ENCODE data around the gene ZFP36. TPM values are rescaled to one million over a fixed set of nuclear protein-coding genes. Genes with fewer than 3 reads are reported as not detected.

The ZFP36 gene
- total RNA-seq, 1 donor from 2014 or later: 74.5 TPM

GRCh38 chr19:39403331-39404312, 3.0 kb upstream of the ZFP36 start:
- intact Hi-C loops (cut with micrococcal nuclease): no loop called here

GRCh38 chr19:39405261-39405957, 1.2 kb upstream of the ZFP36 start:
- intact Hi-C loops (cut with micrococcal nuclease): no loop called here

- intact Hi-C loops (cut with micrococcal nuclease): no loop called here
These were observed 540 bp upstream of the ZFP36 start for GRCh38 chr19:39405958-39406655.

- intact Hi-C loops (cut with micrococcal nuclease): loop anchor here (1.0 kb wide), 1 partner anchor 66 kb away; no protein-coding TSS in a partner anchor
These were observed 688 bp downstream of the ZFP36 start for GRCh38 chr19:39407410-39407659.

DNA sequence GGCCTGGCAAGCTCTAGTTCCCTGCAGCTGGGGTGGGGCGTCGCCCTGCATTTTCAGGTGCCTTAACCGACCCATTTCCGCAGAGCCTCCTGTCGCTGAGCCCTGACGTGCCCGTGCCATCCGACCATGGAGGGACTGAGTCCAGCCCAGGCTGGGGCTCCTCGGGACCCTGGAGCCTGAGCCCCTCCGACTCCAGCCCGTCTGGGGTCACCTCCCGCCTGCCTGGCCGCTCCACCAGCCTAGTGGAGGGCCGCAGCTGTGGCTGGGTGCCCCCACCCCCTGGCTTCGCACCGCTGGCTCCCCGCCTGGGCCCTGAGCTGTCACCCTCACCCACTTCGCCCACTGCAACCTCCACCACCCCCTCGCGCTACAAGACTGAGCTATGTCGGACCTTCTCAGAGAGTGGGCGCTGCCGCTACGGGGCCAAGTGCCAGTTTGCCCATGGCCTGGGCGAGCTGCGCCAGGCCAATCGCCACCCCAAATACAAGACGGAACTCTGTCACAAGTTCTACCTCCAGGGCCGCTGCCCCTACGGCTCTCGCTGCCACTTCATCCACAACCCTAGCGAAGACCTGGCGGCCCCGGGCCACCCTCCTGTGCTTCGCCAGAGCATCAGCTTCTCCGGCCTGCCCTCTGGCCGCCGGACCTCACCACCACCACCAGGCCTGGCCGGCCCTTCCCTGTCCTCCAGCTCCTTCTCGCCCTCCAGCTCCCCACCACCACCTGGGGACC, 1.2 kb downstream of the ZFP36 start:
- intact Hi-C loops (cut with micrococcal nuclease): loop anchor here (1.0 kb wide), 1 partner anchor 67 kb away; no protein-coding TSS in a partner anchor

DNA sequence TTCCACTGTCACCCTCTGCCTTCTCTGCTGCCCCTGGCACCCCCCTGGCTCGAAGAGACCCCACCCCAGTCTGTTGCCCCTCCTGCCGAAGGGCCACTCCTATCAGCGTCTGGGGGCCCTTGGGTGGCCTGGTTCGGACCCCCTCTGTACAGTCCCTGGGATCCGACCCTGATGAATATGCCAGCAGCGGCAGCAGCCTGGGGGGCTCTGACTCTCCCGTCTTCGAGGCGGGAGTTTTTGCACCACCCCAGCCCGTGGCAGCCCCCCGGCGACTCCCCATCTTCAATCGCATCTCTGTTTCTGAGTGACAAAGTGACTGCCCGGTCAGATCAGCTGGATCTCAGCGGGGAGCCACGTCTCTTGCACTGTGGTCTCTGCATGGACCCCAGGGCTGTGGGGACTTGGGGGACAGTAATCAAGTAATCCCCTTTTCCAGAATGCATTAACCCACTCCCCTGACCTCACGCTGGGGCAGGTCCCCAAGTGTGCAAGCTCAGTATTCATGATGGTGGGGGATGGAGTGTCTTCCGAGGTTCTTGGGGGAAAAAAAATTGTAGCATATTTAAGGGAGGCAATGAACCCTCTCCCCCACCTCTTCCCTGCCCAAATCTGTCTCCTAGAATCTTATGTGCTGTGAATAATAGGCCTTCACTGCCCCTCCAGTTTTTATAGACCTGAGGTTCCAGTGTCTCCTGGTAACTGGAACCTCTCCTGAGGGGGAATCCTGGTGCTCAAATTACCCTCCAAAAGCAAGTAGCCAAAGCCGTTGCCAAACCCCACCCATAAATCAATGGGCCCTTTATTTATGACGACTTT, 2.0 kb downstream of the ZFP36 start:
- intact Hi-C loops (cut with micrococcal nuclease): no loop called here

GRCh38 chr19:39409208-39410016, 2.8 kb downstream of the ZFP36 start:
- intact Hi-C loops (cut with micrococcal nuclease): no loop called here

- intact Hi-C loops (cut with micrococcal nuclease): no loop called here
These were observed 3.6 kb downstream of the ZFP36 start for GRCh38 chr19:39410017-39410830.

- intact Hi-C loops (cut with micrococcal nuclease): loop anchor here (1.0 kb wide), 2 partner anchors 13 to 198 kb away; no protein-coding TSS in a partner anchor
These were observed 4.1 kb downstream of the ZFP36 start for GRCh38 chr19:39410831-39411080.

- intact Hi-C loops (cut with micrococcal nuclease): loop anchor here (1.0 kb wide), 2 partner anchors 14 to 199 kb away; no protein-coding TSS in a partner anchor
These were observed 4.6 kb downstream of the ZFP36 start for GRCh38 chr19:39411081-39411831.

DNA sequence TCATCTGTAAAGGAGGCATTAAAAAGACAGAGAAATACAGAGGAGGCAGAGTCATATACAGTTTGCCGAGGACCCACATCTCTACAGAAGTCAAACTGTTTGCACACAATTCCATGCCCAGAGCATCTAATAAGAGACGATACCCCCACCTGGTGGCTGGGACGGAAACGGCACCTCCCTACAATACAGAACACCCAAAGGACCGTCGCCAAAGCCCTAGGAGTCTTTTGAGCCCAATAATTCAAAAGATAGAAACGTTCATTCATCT, 5.1 kb downstream of the ZFP36 start:
- intact Hi-C loops (cut with micrococcal nuclease): loop anchor here (1.0 to 2.0 kb wide), 16 partner anchors 14 to 1340 kb away; partner anchors contain the start of genes EID2, EID2B, GMFG and MED29

GRCh38 chr19:39412100-39412866, 5.6 kb downstream of the ZFP36 start, which contains the start of gene PLEKHG2:
PLEKHG2 (plus strand) TSS chr19:39412669; CDS start chr19:39414087, 1,418 bp downstream.
- intact Hi-C loops (cut with micrococcal nuclease): loop anchor here (1.0 to 2.0 kb wide), 14 partner anchors 18 to 1339 kb away; partner anchors contain the start of genes EID2, EID2B, GMFG and MED29

DNA sequence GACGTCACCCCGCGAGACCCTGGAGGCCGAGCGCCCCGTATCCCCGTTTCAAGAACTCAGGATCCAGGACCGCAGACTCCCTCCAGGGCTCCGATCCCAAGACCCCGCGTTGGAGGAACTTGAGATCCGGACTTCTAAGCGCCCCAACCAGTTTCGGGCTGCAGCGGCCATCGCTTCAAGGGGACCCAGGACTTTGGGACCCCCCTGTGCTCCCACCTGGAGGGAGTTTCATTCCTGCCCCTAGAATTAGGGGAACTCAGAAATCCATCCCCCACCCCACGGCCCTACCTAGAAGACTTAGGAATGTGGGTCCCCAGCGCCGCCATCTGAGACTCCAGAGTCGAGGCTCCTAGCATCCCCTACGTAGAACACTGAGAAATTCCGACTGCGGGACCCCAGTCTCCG, 6.2 kb downstream of the ZFP36 start:
- intact Hi-C loops (cut with micrococcal nuclease): loop anchor here (1.0 to 2.0 kb wide), 14 partner anchors 17 to 1338 kb away; partner anchors contain the start of genes EID2, EID2B, GMFG and MED29

- intact Hi-C loops (cut with micrococcal nuclease): loop anchor here (2.0 kb wide), 2 partner anchors 67 to 563 kb away; partner anchors contain the start of gene TIMM50
These were observed 6.7 kb downstream of the ZFP36 start for GRCh38 chr19:39413272-39413910.

DNA sequence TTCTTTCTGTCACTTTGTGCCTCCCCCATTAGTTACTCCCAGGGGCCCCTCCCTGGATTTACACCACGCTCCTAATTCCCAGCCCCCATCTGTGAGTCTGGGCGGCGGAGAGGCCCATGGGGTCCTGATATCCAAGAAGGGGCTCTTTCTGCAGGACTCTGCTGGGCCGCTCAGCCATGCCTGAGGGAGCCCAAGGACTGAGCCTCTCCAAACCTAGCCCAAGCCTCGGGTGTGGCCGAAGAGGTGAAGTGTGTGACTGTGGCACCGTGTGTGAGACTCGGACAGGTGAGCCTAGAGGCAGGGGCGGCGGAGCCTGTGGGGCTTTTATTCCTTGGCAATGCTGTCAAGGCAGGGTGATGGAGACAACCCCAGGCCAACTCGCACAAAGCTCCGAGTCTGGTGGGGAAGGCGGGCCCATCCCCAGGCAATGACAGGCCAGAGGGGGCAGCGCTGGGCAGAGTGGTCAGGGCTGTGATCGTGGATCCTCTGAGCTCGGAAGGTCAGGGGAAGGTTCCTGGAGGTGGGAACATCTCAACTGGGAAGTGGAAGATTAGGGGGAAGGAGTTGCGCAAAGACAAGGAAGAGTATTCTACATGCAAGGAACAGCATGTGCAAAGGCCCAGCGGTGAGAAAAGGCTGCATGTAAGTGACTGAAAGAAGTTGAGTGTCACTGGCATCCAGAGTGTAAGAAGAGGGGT, 7.4 kb downstream of the ZFP36 start:
- intact Hi-C loops (cut with micrococcal nuclease): loop anchor here (2.0 kb wide), 2 partner anchors 67 to 563 kb away; partner anchors contain the start of gene TIMM50
